GM21360 (cell line): ENCODE measurements around the gene COCH.
"Not testable (repeated sequence)": the region's sequence is repeated elsewhere in the genome, so short reads cannot be mapped to it uniquely, and the experiment has no call there.

ENCODE experiments used
- ATAC-seq: cut with Tn5 transposase; IDR thresholded peaks from one replicate; pipeline ENCODE4 v1.9.1; 2021; ENCODE audit warnings: mild to moderate bottlenecking, moderate library complexity; ENCODE audit not compliant: unreplicated experiment

Gene COCH

GRCh38 chr14:30874999-30875787, 834 bp downstream of the COCH start:
- peak; percentile 19 for ATAC-seq

GRCh38 chr14:30875788-30876053, 1.4 kb downstream of the COCH start:
- no peak for ATAC-seq

- ATAC-seq: no peak
Observed at GRCh38 chr14:30876692-30877091, 2.3 kb downstream of the COCH start.

- no peak for ATAC-seq
Observed at GRCh38 chr14:30882431-30882830, 8.1 kb downstream of the COCH start.

GRCh38 chr14:30883508-30884294, 9.3 kb downstream of the COCH start:
- no peak for ATAC-seq

- no peak for ATAC-seq
Observed at GRCh38 chr14:30884901-30885300, 10.5 kb downstream of the COCH start.

GRCh38 chr14:30885840-30886740, 11.7 kb downstream of the COCH start:
- ATAC-seq: no peak

- ATAC-seq: no peak
Observed at GRCh38 chr14:30888480-30889243, 14.3 kb downstream of the COCH start.

GRCh38 chr14:30889244-30889594, 14.9 kb downstream of the COCH start:
- no peak for ATAC-seq

- ATAC-seq: no peak
Observed at GRCh38 chr14:30893819-30894218, 19.5 kb downstream of the COCH start.

- no peak for ATAC-seq
Observed at GRCh38 chr14:30894923-30895515, 20.7 kb downstream of the COCH start.

GRCh38 chr14:30896435-30896834, 22.1 kb downstream of the COCH start:
- no peak for ATAC-seq

- not testable (repeated sequence) for ATAC-seq
Observed at GRCh38 chr14:30897121-30897520, 22.8 kb downstream of the COCH start.

GRCh38 chr14:30903285-30904124, 29.1 kb downstream of the COCH start:
- ATAC-seq: no peak

- no peak for ATAC-seq
Observed at GRCh38 chr14:30906752-30907658, 32.6 kb downstream of the COCH start.

GRCh38 chr14:30907659-30908057, 33.3 kb downstream of the COCH start:
- no peak for ATAC-seq

GRCh38 chr14:30908826-30909225, 34.5 kb downstream of the COCH start:
- no peak for ATAC-seq

GRCh38 chr14:30914812-30915211, 40.5 kb downstream of the COCH start:
- no peak for ATAC-seq
